ENCODE results near the gene APBA1.

APBA1 gene

GRCh38 chr9:69432623-69433022 lies 239.5 kb downstream of the APBA1 start:
- no peak overlapping the region for H3K27ac ChIP-seq
- TF ChIP-seq CTCF (conservative IDR thresholded peaks at IDR 0.05) (no peak), ZFX (IDR thresholded peaks at IDR 0.05) (no peak)

- TF ChIP-seq ZFX (IDR thresholded peaks at IDR 0.05), result no peak
- no peak for TF ChIP-seq CTCF (conservative IDR thresholded peaks at IDR 0.05)
- H3K27ac ChIP-seq, result no peak overlapping the region
These were observed 240.4 kb downstream of the APBA1 start for GRCh38 chr9:69431777-69432176.

GRCh38 chr9:69431203-69431602 lies 241.0 kb downstream of the APBA1 start:
- H3K27ac ChIP-seq, result no peak overlapping the region
- TF ChIP-seq CTCF (conservative IDR thresholded peaks at IDR 0.05), result no peak
- no peak for TF ChIP-seq ZFX (IDR thresholded peaks at IDR 0.05)

GRCh38 chr9:69430206-69430605 lies 242.0 kb downstream of the APBA1 start:
- no peak overlapping the region for H3K27ac ChIP-seq
- no peak for TF ChIP-seq CTCF (conservative IDR thresholded peaks at IDR 0.05)
- no peak for TF ChIP-seq ZFX (IDR thresholded peaks at IDR 0.05)

- TF ChIP-seq ZFX (IDR thresholded peaks at IDR 0.05) (no peak), CTCF (conservative IDR thresholded peaks at IDR 0.05) (no peak)
- H3K27ac ChIP-seq, result no peak overlapping the region
These were observed 242.9 kb downstream of the APBA1 start for GRCh38 chr9:69429281-69429680.

- TF ChIP-seq ZFX (IDR thresholded peaks at IDR 0.05) (no peak), CTCF (conservative IDR thresholded peaks at IDR 0.05) (no peak)
- H3K27ac ChIP-seq, result no peak overlapping the region
These were observed 244.0 kb downstream of the APBA1 start for GRCh38 chr9:69428017-69428785.

GRCh38 chr9:69427286-69427685 lies 244.9 kb downstream of the APBA1 start:
- TF ChIP-seq ZFX (IDR thresholded peaks at IDR 0.05) (no peak), CTCF (conservative IDR thresholded peaks at IDR 0.05) (no peak)
- no peak overlapping the region for H3K27ac ChIP-seq

Data from C4-2B (cell line).